Activated CD8-positive, alpha-beta memory T cell treated with anti-CD3 and anti-CD28 coated beads for 4 hours (primary cell): ENCODE data around the gene CNTNAP2.
"Not testable (repeated sequence)": the region's sequence is repeated elsewhere in the genome, so short reads cannot be mapped to it uniquely, and the experiment has no call there.

Source experiments
- DNase-seq, 2 donors: peaks; one replicate each; pipeline ENCODE4 v3.0.0-alpha.2; 2020; ENCODE audit warnings: low read depth in 2 of 2

Gene CNTNAP2

GRCh38 chr7:147563669-147564068 is 1447.1 kb downstream of the CNTNAP2 start:
- no peak for DNase-seq

- no peak for DNase-seq
Observed at GRCh38 chr7:147564786-147565476, 1448.3 kb downstream of the CNTNAP2 start.

GRCh38 chr7:147567043-147567442 is 1450.4 kb downstream of the CNTNAP2 start:
- DNase-seq, result no peak

- no peak for DNase-seq
Observed at GRCh38 chr7:147569116-147569913, 1452.7 kb downstream of the CNTNAP2 start.

- DNase-seq, result no peak
Observed at GRCh38 chr7:147570390-147570789, 1453.8 kb downstream of the CNTNAP2 start.

GRCh38 chr7:147571436-147572185 is 1455.0 kb downstream of the CNTNAP2 start:
- no peak for DNase-seq

- DNase-seq, result no peak
Observed at GRCh38 chr7:147578196-147578595, 1461.6 kb downstream of the CNTNAP2 start.

- no peak for DNase-seq
Observed at GRCh38 chr7:147579148-147579547, 1462.5 kb downstream of the CNTNAP2 start.

- DNase-seq, result no peak
Observed at GRCh38 chr7:147584771-147585193, 1468.2 kb downstream of the CNTNAP2 start.

- no peak for DNase-seq
Observed at GRCh38 chr7:147586110-147586509, 1469.5 kb downstream of the CNTNAP2 start.

- no peak for DNase-seq
Observed at GRCh38 chr7:147586526-147586925, 1469.9 kb downstream of the CNTNAP2 start.

GRCh38 chr7:147593271-147594057 is 1476.9 kb downstream of the CNTNAP2 start:
- DNase-seq, result no peak

- DNase-seq, result no peak
Observed at GRCh38 chr7:147595042-147595441, 1478.4 kb downstream of the CNTNAP2 start.

- DNase-seq, result not testable (repeated sequence)
Observed at GRCh38 chr7:147598687-147599086, 1482.1 kb downstream of the CNTNAP2 start.

- DNase-seq, result no peak
Observed at GRCh38 chr7:147605323-147605722, 1488.7 kb downstream of the CNTNAP2 start.

- DNase-seq, result no peak
Observed at GRCh38 chr7:147607157-147607800, 1490.7 kb downstream of the CNTNAP2 start.

GRCh38 chr7:147611431-147611830 is 1494.8 kb downstream of the CNTNAP2 start:
- no peak for DNase-seq

GRCh38 chr7:147635288-147635687 is 1518.7 kb downstream of the CNTNAP2 start:
- no peak for DNase-seq

- DNase-seq, result no peak
Observed at GRCh38 chr7:147636553-147636952, 1520.0 kb downstream of the CNTNAP2 start.

GRCh38 chr7:147638566-147638965 is 1522.0 kb downstream of the CNTNAP2 start:
- DNase-seq, result no peak

- no peak for DNase-seq
Observed at GRCh38 chr7:147639037-147639436, 1522.4 kb downstream of the CNTNAP2 start.
